Measurements from ENCODE around the gene CRYGN. TPM values are rescaled to one million over a fixed set of nuclear protein-coding genes. Genes with fewer than 3 reads are reported as not detected.

CRYGN gene
- total RNA-seq, 4 donors from 2014 or later = not detected

GRCh38 chr7:151472644-151473380 is 32.9 kb upstream of the CRYGN start:
- TF ChIP-seq CTCF (IDR thresholded peaks at IDR 0.05) (no peak), POLR2A (IDR thresholded peaks at IDR 0.05) (no peak), EP300 (IDR thresholded peaks at IDR 0.05) (no peak), POLR2AphosphoS5 (IDR thresholded peaks at IDR 0.05) (no peak)
- H3K9me3 ChIP-seq = no peaks in the 10 kb centered on the region
- DNase-seq (ENCODE audit: low spot score in 2 of 2) = no peak
- H3K27me3 ChIP-seq = no peaks in the 10 kb centered on the region
- peaks cover 64% of the 10 kb centered on the region for H3K36me3 ChIP-seq
- no peak overlapping the region for H3K27ac ChIP-seq
- 91% methylated on average over 17 of the region's 17 CpGs for WGBS
- no peak overlapping the region for H3K4me3 ChIP-seq
- H3K4me1 ChIP-seq = peaks cover 4% of the 10 kb centered on the region

- Histone ChIP-seq H3K9me3 (no peaks in the 10 kb centered on the region), H3K4me3 (no peak overlapping the region), H3K36me3 (peaks cover 68% of the 10 kb centered on the region), H3K27ac (no peak overlapping the region), H3K4me1 (peaks cover 4% of the 10 kb centered on the region), H3K27me3 (no peaks in the 10 kb centered on the region)
- 98% methylated on average over 2 of the region's 2 CpGs for WGBS
- TF ChIP-seq EP300 (IDR thresholded peaks at IDR 0.05) (no peak), CTCF (IDR thresholded peaks at IDR 0.05) (no peak), POLR2AphosphoS5 (IDR thresholded peaks at IDR 0.05) (no peak), POLR2A (IDR thresholded peaks at IDR 0.05) (no peak)
- no peak for DNase-seq (ENCODE audit: low spot score in 2 of 2)
Observed at GRCh38 chr7:151470711-151471110, 30.8 kb upstream of the CRYGN start.

- TF ChIP-seq EP300 (IDR thresholded peaks at IDR 0.05) (no peak), CTCF (IDR thresholded peaks at IDR 0.05) (no peak), POLR2AphosphoS5 (IDR thresholded peaks at IDR 0.05) (no peak), POLR2A (IDR thresholded peaks at IDR 0.05) (no peak)
- DNase-seq (ENCODE audit: low spot score in 2 of 2) = no peak
- Histone ChIP-seq H3K27ac (no peak overlapping the region), H3K27me3 (no peaks in the 10 kb centered on the region), H3K9me3 (no peaks in the 10 kb centered on the region), H3K4me3 (no peak overlapping the region), H3K36me3 (peaks cover 80% of the 10 kb centered on the region), H3K4me1 (peaks cover 4% of the 10 kb centered on the region)
- 47% methylated on average over 5 of the region's 5 CpGs for WGBS
Observed at GRCh38 chr7:151469281-151469680, 29.3 kb upstream of the CRYGN start.

- Histone ChIP-seq H3K4me3 (no peak overlapping the region), H3K9me3 (no peaks in the 10 kb centered on the region), H3K4me1 (peaks cover 4% of the 10 kb centered on the region), H3K27ac (no peak overlapping the region), H3K36me3 (peaks cover 77% of the 10 kb centered on the region), H3K27me3 (no peaks in the 10 kb centered on the region)
- WGBS = 86% methylated on average over 19 of the region's 19 CpGs
- no peak for TF ChIP-seq POLR2AphosphoS5 (IDR thresholded peaks at IDR 0.05)
- no peak for TF ChIP-seq POLR2A (IDR thresholded peaks at IDR 0.05)
- TF ChIP-seq CTCF (IDR thresholded peaks at IDR 0.05) = no peak
- no peak for TF ChIP-seq EP300 (IDR thresholded peaks at IDR 0.05)
- DNase-seq (ENCODE audit: low spot score in 2 of 2) = no peak
Observed at GRCh38 chr7:151468217-151469018, 28.5 kb upstream of the CRYGN start.

GRCh38 chr7:151465169-151465568 is 25.2 kb upstream of the CRYGN start:
- peaks cover 57% of the 10 kb centered on the region for H3K36me3 ChIP-seq

More at GRCh38 chr7:151465169-151465568, 25.2 kb upstream of the CRYGN start:
- no peaks in the 10 kb centered on the region for H3K9me3 ChIP-seq
- no peaks in the 10 kb centered on the region for H3K27me3 ChIP-seq
- TF ChIP-seq EP300 (IDR thresholded peaks at IDR 0.05) = no peak
- no peak for TF ChIP-seq POLR2A (IDR thresholded peaks at IDR 0.05)
- no peak for TF ChIP-seq POLR2AphosphoS5 (IDR thresholded peaks at IDR 0.05)
- TF ChIP-seq CTCF (IDR thresholded peaks at IDR 0.05) = no peak
- H3K4me1 ChIP-seq = peaks cover 19% of the 10 kb centered on the region
- no peak overlapping the region for H3K4me3 ChIP-seq
- WGBS = 94% methylated on average over 8 of the region's 8 CpGs
- DNase-seq (ENCODE audit: low spot score in 2 of 2) = no peak
- H3K27ac ChIP-seq = no peak overlapping the region
